Measurements from ENCODE around the gene MBD6. TPM values are rescaled to one million over a fixed set of nuclear protein-coding genes. Genes with fewer than 3 reads are reported as not detected.

Gene MBD6
- total and polyA plus RNA-seq, 2 of the 4 experiments (the other 2 are of a cell fraction): 0.90 to 9.3 TPM

- DNase-seq: no peak
- no peak overlapping the region for H3K4me2 ChIP-seq (ENCODE audit: low read depth, low read length)
- H3K23ac ChIP-seq (ENCODE audit: low read depth, low read length): no peak overlapping the region; the same call in 1 of the 2 replicates
- BruUV-seq (replicated peaks): no TSS peak
- H2AFZ ChIP-seq (replicated peaks; ENCODE audit: low read length, poor library complexity): no peak overlapping the region
- no peaks in the 10 kb centered on the region for H3K9me3 ChIP-seq (ENCODE audit: control insufficient read depth, insufficient read depth, low read length)
- H3K9ac ChIP-seq (ENCODE audit: low read depth, low read length): no peak overlapping the region
- CTCF ChIA-PET: no interaction called here
- no peak overlapping the region for H2AK5ac ChIP-seq (ENCODE audit: low read depth, low read length)
- H3K36me3 ChIP-seq (ENCODE audit: control insufficient read depth, insufficient read depth, low read length): no peaks in the 10 kb centered on the region
- POLR2A ChIA-PET (ENCODE audit: unreplicated experiment): no interaction called here
- H2BK5ac ChIP-seq (ENCODE audit: low read depth, low read length, poor library complexity, severe bottlenecking): no peak overlapping the region
- no peak overlapping the region for H3K14ac ChIP-seq (replicated peaks; ENCODE audit: low read depth, low read length)
- in situ Hi-C loops (cut with MboI; ENCODE audit: low sequenced_read_pairs) (no loop called here), dilution Hi-C loops (cut with HindIII; ENCODE audit: low sequenced_read_pairs, unreplicated experiment) (no loop called here), intact Hi-C loops (cut with micrococcal nuclease) (no loop called here)
- no peak overlapping the region for H4K8ac ChIP-seq (ENCODE audit: low read depth in 2 of 2, low read length in 2 of 2)
- peaks cover 21% of the 10 kb centered on the region for H3K27me3 ChIP-seq (ENCODE audit: control insufficient read depth, insufficient read depth, low read length)
- H3K79me1 ChIP-seq (ENCODE audit: low read depth in 1 of 2, low read length in 2 of 2): no peaks in the 10 kb centered on the region
- no CpG with 5 or more reads among the region's 12 CpGs for WGBS, 2 experiments (ENCODE audit: extremely low coverage in 2 of 2, insufficient read length in 1 of 2)
- no peak overlapping the region for H3K27ac ChIP-seq (ENCODE audit: insufficient read depth, low read length)
- ATAC-seq (ENCODE audit: low read depth): no peak
- H3K56ac ChIP-seq (ENCODE audit: extremely low read depth, insufficient read depth, low read length): no peak overlapping the region
- H3K4me1 ChIP-seq (ENCODE audit: control insufficient read depth, insufficient read depth, low read length): no peaks in the 10 kb centered on the region
- H3K4ac ChIP-seq (ENCODE audit: low read depth, low read length): no peak overlapping the region
- H4K91ac ChIP-seq (ENCODE audit: insufficient read depth, low read depth, low read length): no peak overlapping the region
- TF ChIP-seq RFX5 (IDR thresholded peaks at IDR 0.05; ENCODE audit: low read depth, low read length) (no peak), CHD1 (IDR thresholded peaks at IDR 0.05; ENCODE audit: low read depth, low read length) (no peak), CEBPB (IDR thresholded peaks at IDR 0.05; ENCODE audit: low read depth, low read length) (no peak), POLR2A (IDR thresholded peaks at IDR 0.05; ENCODE audit: low read depth, low read length) (no peak), NFE2L2 (IDR thresholded peaks at IDR 0.05; ENCODE audit: low read depth, low read length) (no peak), ELK1 (IDR thresholded peaks at IDR 0.05; ENCODE audit: borderline replicate concordance, low read depth, low read length) (no peak), USF2 (IDR thresholded peaks at IDR 0.05; ENCODE audit: low read depth, low read length) (no peak), FOS (IDR thresholded peaks at IDR 0.05; ENCODE audit: low read depth, low read length) (no peak), RAD21 (IDR thresholded peaks at IDR 0.05; ENCODE audit: low read length) (no peak), RCOR1 (IDR thresholded peaks at IDR 0.05; ENCODE audit: insufficient replicate concordance, low read length) (no peak), SMC3 (IDR thresholded peaks at IDR 0.05; ENCODE audit: low read depth, low read length) (no peak), MAFK (IDR thresholded peaks at IDR 0.05; ENCODE audit: low read depth, low read length) (no peak), BHLHE40 (IDR thresholded peaks at IDR 0.05; ENCODE audit: low read depth, low read length) (no peak), MXI1 (IDR thresholded peaks at IDR 0.05; ENCODE audit: borderline replicate concordance, low read depth, low read length) (no peak)
- no peaks in the 10 kb centered on the region for H3K9me1 ChIP-seq (ENCODE audit: insufficient read depth, low read length)
- no peak overlapping the region for H2BK20ac ChIP-seq (ENCODE audit: low read depth, low read length)
- no peak overlapping the region for H3K4me3 ChIP-seq (ENCODE audit: insufficient read depth, low read depth, low read length)
- no peak overlapping the region for H2BK15ac ChIP-seq (ENCODE audit: low read depth, low read length)
- no peak overlapping the region for H3K18ac ChIP-seq (ENCODE audit: low read depth, low read length)
- H2AK9ac ChIP-seq (replicated peaks; ENCODE audit: low read depth, low read length, poor library complexity): no peak overlapping the region
- H4K5ac ChIP-seq (ENCODE audit: low read depth, low read length): no peak overlapping the region
- no peak overlapping the region for H2BK120ac ChIP-seq (ENCODE audit: low read depth, low read length)
- H4K20me1 ChIP-seq (ENCODE audit: insufficient read depth, low read length): no peaks in the 10 kb centered on the region
These were observed 55.5 kb downstream of the MBD6 start for GRCh38 chr12:57577981-57578758.
